Adrenal gland (tissue), 12 donors: ENCODE data around the gene SLC17A7. TPM values are rescaled to one million over a fixed set of nuclear protein-coding genes. Genes with fewer than 3 reads are reported as not detected.

Experiments used
- DNase-seq, 7 donors: peaks; one replicate each; pipeline ENCODE4 v3.0.0-alpha.2; 2019 to 2020
- H3K27ac ChIP-seq, 5 donors: fragments of 200-600 bp; sonication (generic) in 4 of 5; 1 replicate in 3 of 5; 2 replicates in 2 of 5; pipeline versions ENCODE4 v1.5.1 to v1.8.0; 2016 to 2020; ENCODE audit warnings: mild to moderate bottlenecking in 1 of 5
- H3K27me3 ChIP-seq: fragments of 200-600 bp; 2 replicates; pipeline ENCODE4 v1.8.0; 2021
- H3K36me3 ChIP-seq, 2 donors: fragments of 200-600 bp; replicated peaks in 1 of 2; 1 replicate in 1 of 2; 2 replicates in 1 of 2; pipeline versions ENCODE4 v1.5.1 to v1.8.0; 2018 to 2022
- H3K4me1 ChIP-seq, 2 donors: fragments of 200-600 bp; replicated peaks in 1 of 2; 1 replicate in 1 of 2; 2 replicates in 1 of 2; pipeline versions ENCODE4 v1.5.1 to v1.8.0; 2018 to 2021
- H3K4me3 ChIP-seq, 4 donors: fragments of 200-600 bp; sonication (generic) in 3 of 4; one replicate each; pipeline ENCODE4 v1.5.1; 2016 to 2018
- H3K9me3 ChIP-seq, 3 donors: fragments of 200-600 bp; sonication (generic) in 1 of 3; replicated peaks in 1 of 3; 1 replicate in 2 of 3; 2 replicates in 1 of 3; pipeline versions ENCODE4 v1.5.1 to v1.8.0; 2016 to 2021
- CTCF ChIP-seq, 6 experiments: fragments of 450-650 bp in 4 of 6; fragments of 200-600 bp in 2 of 6; sonication (generic) in 1 of 6; IDR thresholded peaks; 1 replicate in 5 of 6; 2 replicates in 1 of 6; pipeline versions ENCODE4 v1.5.1 to v1.8.0; 2016 to 2021; ENCODE audit warnings: antibody characterized with exemption in 6 of 6, mild to moderate bottlenecking in 2 of 6, moderate library complexity in 1 of 6
- POLR2A ChIP-seq, 2 donors: fragments of 450-650 bp; IDR thresholded peaks; one replicate each; pipeline ENCODE4 v1.6.1; 2017; ENCODE audit warnings: antibody characterized with exemption in 2 of 2, mild to moderate bottlenecking in 2 of 2, moderate library complexity in 1 of 2
- WGBS, 4 donors: extraction: QIAGEN DNeasy Blood & Tissue Kit in 2 of 4; methylation state at CpG; one replicate each; pipeline versions ENCODE4 v1.1.5 to v1.1.7; 2013 to 2017; 5-methylcytosine and 5-hydroxymethylcytosine counted together
- intact Hi-C, 2 donors: fragments of 100-400 bp; cut with DNase I; formaldehyde crosslinking; loops; one replicate each; pipeline versions ENCODE4 v1.14.1 to v1.15.0; 2022 to 2023
- polyA plus RNA-seq, 3 donors: library from polyadenylated mRNA; stranded (reverse); fragments of 200-250 nt in 2 of 3; fragments of 350-450 nt in 1 of 3; fragmentation: Illumina TruSeq in 1 of 3; extraction: RNeasy Lipid Tissue Mini Kit (QIAGEN cat#74804) in 1 of 3; gene quantifications; one replicate each; pipeline ENCODE4 v1.2.3, GENCODE V29; 2013 to 2014
- total RNA-seq, 9 donors: library from RNA; depleted of rRNA in 4 of 9; stranded (reverse); fragments of >200 nt in 4 of 9; fragments of 120-200 nt in 1 of 9; fragmentation: NEBNext Ultra II Directional in 1 of 9; extraction: Animal tissue kit (Norgen Biotek cat#: 25700) in 1 of 9; gene quantifications; one replicate each; pipeline versions ENCODE4 v1.1.0 to v1.2.4, GENCODE V29; 2013 to 2023
- donor health status: healthy with polysubstance abuse.
- donor health status: Bipolar disorder and iron deficiency.
- donor health status: DM: yes; HTN: yes; CAD: no.
- donor health status: DM: no; HTN: no; CAD: no.
- donor health status: DM: no; HTN: no; CAD: no.
- donor health status: DM: yes; HTN: yes; CAD: no.

The SLC17A7 gene
- total and polyA plus RNA-seq, 12 donors, result 0.06 to 9.6 (median 1.2) TPM

- no peak for DNase-seq
- Histone ChIP-seq H3K27me3 (no peaks in the 10 kb centered on the region), H3K4me3 (no peak overlapping the region), H3K9me3 (no peaks in the 10 kb centered on the region), H3K36me3 (peaks cover 0 to 5% of the 10 kb centered on the region in 2 donors), H3K4me1 (peaks cover 3 to 15% of the 10 kb centered on the region in 2 donors), H3K27ac (peak overlapping the region in 1 of 5 donors; percentile 72)
- intact Hi-C loops, result no loop called here
- WGBS, 4 donors, result 74 to 77% (median 76%) methylated on average over 5 of the region's 5 CpGs
- TF ChIP-seq POLR2A (IDR thresholded peaks at IDR 0.05), result no peak
- no peak for TF ChIP-seq CTCF (IDR thresholded peaks at IDR 0.05)
Measured at GRCh38 chr19:49455773-49456172, 14.4 kb upstream of the SLC17A7 start.

- intact Hi-C loops, result no loop called here
- no peaks in the 10 kb centered on the region for H3K9me3 ChIP-seq
- WGBS, 4 donors, result 36 to 45% (median 38%) methylated on average over 10 of the region's 10 CpGs
- H3K27ac ChIP-seq, result peak overlapping the region; percentile 82 to 97 (median 91)
- H3K4me1 ChIP-seq, result peaks cover 3 to 22% of the 10 kb centered on the region in 2 donors
- peak overlapping the region in 3 of 4 donors; percentile 52 to 80 (median 66) for H3K4me3 ChIP-seq
- peaks cover 0 to 5% of the 10 kb centered on the region in 2 donors for H3K36me3 ChIP-seq
- H3K27me3 ChIP-seq, result no peaks in the 10 kb centered on the region
- DNase-seq, result no peak
- TF ChIP-seq POLR2A (IDR thresholded peaks at IDR 0.05), result no peak
- TF ChIP-seq CTCF (IDR thresholded peaks at IDR 0.05), result no peak
Measured at GRCh38 chr19:49453757-49454240, 12.5 kb upstream of the SLC17A7 start.

GRCh38 chr19:49453013-49453756, 11.9 kb upstream of the SLC17A7 start, which contains the start of gene ALDH16A1:
Gene ALDH16A1, plus strand, starts transcription at chr19:49453225. Its CDS starts 107 bp downstream, at chr19:49453332.
- peak; percentile 98 to 99 (median 98) for DNase-seq
- H3K4me1 ChIP-seq, result peaks cover 3 to 22% of the 10 kb centered on the region in 2 donors
- no peaks in the 10 kb centered on the region for H3K9me3 ChIP-seq
- peak within 1 kb of the TSS; percentile 82 to 97 (median 91) for H3K27ac ChIP-seq
- H3K27me3 ChIP-seq, result no peaks in the 10 kb centered on the region
- intact Hi-C loops, result no loop called here
- H3K36me3 ChIP-seq, result peaks cover 0 to 5% of the 10 kb centered on the region in 2 donors
- peak within 1 kb of the TSS in 3 of 4 donors; percentile 52 to 80 (median 66) for H3K4me3 ChIP-seq
- TF ChIP-seq CTCF (IDR thresholded peaks at IDR 0.05) (peak in 1 of 6 experiments; percentile 5), POLR2A (IDR thresholded peaks at IDR 0.05) (peak; percentile 52 to 88)
- 0 to 1% (median 0%) methylated on average over 28 to 66 of the region's 66 CpGs for WGBS, 4 donors

GRCh38 chr19:49451430-49452181, 10.3 kb upstream of the SLC17A7 start, which contains the start of gene PIH1D1:
Gene PIH1D1, minus strand, starts transcription at chr19:49451814. Its CDS starts 240 bp downstream, at chr19:49451574.
- 0 to 1% (median 0%) methylated on average over 22 to 42 of the region's 42 CpGs for whole genome bisulfite sequencing, 4 donors
- TF ChIP-seq POLR2A (IDR thresholded peaks at IDR 0.05) (peak in 1 of 2 donors; percentile 66), CTCF (IDR thresholded peaks at IDR 0.05) (peak in 3 of 6 experiments; percentile 15 to 34 (median 25))
- no peaks in the 10 kb centered on the region for H3K9me3 ChIP-seq
- intact Hi-C loops, result no loop called here
- peak within 1 kb of the TSS; percentile 37 to 93 (median 61) for H3K4me3 ChIP-seq
- H3K27ac ChIP-seq, result peak within 1 kb of the TSS; percentile 42 to 97 (median 91)
- no peaks in the 10 kb centered on the region for H3K27me3 ChIP-seq
- peaks cover 0 to 14% of the 10 kb centered on the region in 2 donors for H3K36me3 ChIP-seq
- DNase-seq, result peak; percentile 97 to 100 (median 99)
- peaks cover 3 to 19% of the 10 kb centered on the region in 2 donors for H3K4me1 ChIP-seq
